Stimulated activated naive B cell treated with anti-CD40 and anti-IgM and Interleukin-4, amounts not matched to agents 10 μg/mL and 1 μg/mL and 100 μg/mL, for 72 hours (primary cell): Measurements from ENCODE around the gene PASK.

Source experiments
- ATAC-seq, 2 donors: fragments of 150-1000 bp; cut with Tn5 transposase; replicated peaks; 2 replicates each; pipeline ENCODE4 v1.10.0; 2021; ENCODE audit warnings: moderate library complexity in 1 of 2
- DNase-seq: peaks from one replicate; pipeline ENCODE4 v3.0.0; 2021
- H3K27ac Mint-ChIP-seq: one replicate; pipeline ENCODE4 v1.8.0; 2022; ENCODE audit warnings: mild to moderate bottlenecking, mixed read lengths
- H3K27me3 Mint-ChIP-seq, 2 donors: one replicate each; pipeline ENCODE4 v1.8.0; 2022; ENCODE audit warnings: mixed read lengths in 2 of 2
- H3K36me3 Mint-ChIP-seq, 2 donors: one replicate each; pipeline ENCODE4 v1.8.0; 2022; ENCODE audit warnings: mixed read lengths in 2 of 2, mild to moderate bottlenecking in 1 of 2
- H3K4me1 Mint-ChIP-seq, 2 donors: one replicate each; pipeline ENCODE4 v1.8.0; 2022; ENCODE audit warnings: mixed read lengths in 2 of 2, mild to moderate bottlenecking in 1 of 2
- H3K4me3 Mint-ChIP-seq, 2 donors: one replicate each; pipeline ENCODE4 v1.8.0; 2022; ENCODE audit warnings: mild to moderate bottlenecking in 2 of 2, mixed read lengths in 2 of 2, moderate library complexity in 1 of 2
- H3K9me3 Mint-ChIP-seq, 2 donors: one replicate each; pipeline ENCODE4 v1.8.0; 2022; ENCODE audit warnings: mixed read lengths in 2 of 2, mild to moderate bottlenecking in 1 of 2

Gene PASK

DNA sequence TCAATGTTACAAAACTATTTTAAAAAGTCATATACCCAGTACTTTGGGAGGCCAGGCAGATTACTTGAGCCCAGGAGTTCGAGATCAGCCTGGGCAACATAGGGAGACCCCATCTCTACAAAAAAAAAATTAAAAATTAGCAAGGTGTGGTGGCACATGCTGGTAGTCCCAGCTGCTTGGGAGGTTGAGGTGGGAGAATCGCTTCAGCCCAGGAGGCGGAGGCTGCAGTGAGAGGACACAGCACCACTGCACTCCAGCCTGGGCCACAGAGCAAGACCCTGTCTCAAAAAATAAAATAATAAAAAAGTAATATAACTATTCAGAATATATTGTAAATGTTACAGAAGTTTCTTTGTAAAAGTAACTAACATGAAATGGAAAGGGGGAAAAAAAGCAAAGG is 1.9 kb downstream of the PASK start:
- no peak for ATAC-seq
- H3K36me3 Mint-ChIP-seq: peaks cover 13 to 32% of the 10 kb centered on the region in 2 donors
- peaks cover 34 to 51% of the 10 kb centered on the region in 2 donors for H3K4me1 Mint-ChIP-seq
- DNase-seq: no peak
- no peak overlapping the region for H3K27ac Mint-ChIP-seq
- H3K27me3 Mint-ChIP-seq: no peaks in the 10 kb centered on the region
- no peak overlapping the region for H3K4me3 Mint-ChIP-seq
- no peaks in the 10 kb centered on the region for H3K9me3 Mint-ChIP-seq

DNA sequence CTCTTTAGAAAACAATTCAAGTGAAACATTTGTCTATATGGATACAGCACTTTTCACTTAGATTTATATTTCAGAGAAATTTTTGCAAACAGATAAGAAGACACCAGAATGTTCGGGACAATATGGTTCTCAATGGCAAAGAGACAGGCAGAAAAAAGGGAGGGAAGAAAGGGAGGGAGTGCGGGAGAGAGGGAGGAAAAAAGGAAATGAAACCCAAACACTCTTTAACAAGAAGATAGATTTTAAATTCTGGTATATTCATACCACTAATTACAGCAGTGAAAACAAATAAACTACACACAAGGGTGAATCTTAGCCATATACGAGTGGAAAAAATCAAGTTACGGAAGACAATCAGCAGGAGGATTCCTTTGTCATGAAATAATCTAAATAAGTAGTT is 3.0 kb downstream of the PASK start:
- no peak for DNase-seq
- ATAC-seq: no peak
- H3K4me3 Mint-ChIP-seq: no peak overlapping the region
- H3K9me3 Mint-ChIP-seq: no peaks in the 10 kb centered on the region
- peaks cover 31 to 45% of the 10 kb centered on the region in 2 donors for H3K4me1 Mint-ChIP-seq
- H3K27me3 Mint-ChIP-seq: no peaks in the 10 kb centered on the region
- H3K36me3 Mint-ChIP-seq: peaks cover 17 to 37% of the 10 kb centered on the region in 2 donors
- no peak overlapping the region for H3K27ac Mint-ChIP-seq

DNA sequence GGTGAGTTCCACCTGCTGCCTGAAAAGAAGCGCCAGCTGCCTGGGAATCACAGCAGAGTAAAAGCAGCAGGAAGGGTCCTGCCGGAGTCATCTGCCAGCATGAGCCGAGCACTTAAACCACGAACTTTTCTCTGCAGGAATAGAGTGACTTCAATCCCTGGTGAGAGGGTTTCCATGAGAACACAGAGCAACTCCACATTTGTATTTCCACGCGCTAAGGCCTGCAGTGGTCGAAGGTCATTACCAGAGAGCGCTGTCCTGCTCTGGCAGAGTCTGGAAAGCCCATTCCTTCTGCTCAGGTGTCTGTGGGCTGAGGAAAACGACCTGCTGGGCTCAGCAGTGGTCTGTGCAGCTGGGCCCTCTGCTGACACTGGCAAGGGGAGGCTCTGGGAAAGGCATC is 6.7 kb downstream of the PASK start:
- no peaks in the 10 kb centered on the region for H3K27me3 Mint-ChIP-seq
- H3K4me1 Mint-ChIP-seq: peaks cover 17 to 20% of the 10 kb centered on the region in 2 donors
- no peak overlapping the region for H3K4me3 Mint-ChIP-seq
- ATAC-seq: no peak
- DNase-seq: no peak
- H3K9me3 Mint-ChIP-seq: no peaks in the 10 kb centered on the region
- H3K27ac Mint-ChIP-seq: no peak overlapping the region
- peaks cover 23 to 65% of the 10 kb centered on the region in 2 donors for H3K36me3 Mint-ChIP-seq

DNA sequence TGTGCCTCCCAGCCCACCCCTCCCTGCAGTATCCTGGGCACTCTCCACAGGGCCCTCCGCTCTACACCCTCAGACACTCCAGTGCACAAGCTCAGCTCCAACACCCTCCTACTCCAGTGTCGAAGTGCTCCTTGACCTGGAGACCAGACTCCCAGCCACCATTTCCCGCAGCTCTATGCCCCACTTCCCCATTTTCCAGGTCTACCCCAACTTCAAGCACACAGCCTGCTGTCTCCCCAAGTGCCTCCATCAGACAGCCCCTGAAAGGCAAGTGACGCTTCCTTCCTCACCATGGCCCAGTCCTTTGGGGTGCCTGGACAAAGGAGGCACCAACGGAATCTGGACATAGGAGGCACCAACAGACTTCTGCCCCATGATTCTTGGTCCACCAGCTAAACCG is 7.2 kb downstream of the PASK start:
- no peaks in the 10 kb centered on the region for H3K27me3 Mint-ChIP-seq

GRCh38 chr2:241141214-241141770 is 8.0 kb downstream of the PASK start:
- H3K27ac Mint-ChIP-seq: no peak overlapping the region
- peaks cover 15 to 16% of the 10 kb centered on the region in 2 donors for H3K4me1 Mint-ChIP-seq
- H3K9me3 Mint-ChIP-seq: no peaks in the 10 kb centered on the region
- no peak for DNase-seq
- ATAC-seq: no peak
- H3K27me3 Mint-ChIP-seq: no peaks in the 10 kb centered on the region
- H3K4me3 Mint-ChIP-seq: no peak overlapping the region
- H3K36me3 Mint-ChIP-seq: peaks cover 23 to 74% of the 10 kb centered on the region in 2 donors

More for the DNA sequence above, 7.2 kb downstream of the PASK start:
- H3K4me3 Mint-ChIP-seq: no peak overlapping the region
- peak overlapping the region; percentile 65 for H3K27ac Mint-ChIP-seq
- H3K9me3 Mint-ChIP-seq: no peaks in the 10 kb centered on the region
- ATAC-seq: no peak
- peaks cover 17 to 20% of the 10 kb centered on the region in 2 donors for H3K4me1 Mint-ChIP-seq
- H3K36me3 Mint-ChIP-seq: peaks cover 23 to 67% of the 10 kb centered on the region in 2 donors
- DNase-seq: no peak

DNA sequence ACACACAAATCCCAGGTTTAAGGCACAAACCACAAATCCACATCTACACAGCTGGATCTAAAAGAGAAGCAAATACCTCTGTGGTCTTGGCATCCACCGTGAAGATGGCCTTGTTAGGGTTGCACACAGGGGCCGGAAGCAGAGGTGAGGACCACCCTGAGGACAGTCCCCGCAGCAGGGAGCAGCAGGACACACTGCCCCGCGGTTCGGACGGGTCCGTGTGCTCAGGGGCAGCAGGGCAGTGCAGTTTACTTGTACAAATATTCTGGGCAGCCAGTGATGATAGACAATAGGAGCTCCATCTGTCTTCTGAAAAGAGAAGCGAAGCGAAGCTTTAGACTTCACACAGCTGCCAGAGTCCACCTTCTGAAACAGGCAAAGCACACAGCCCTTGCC is 8.8 kb downstream of the PASK start:
- no peaks in the 10 kb centered on the region for H3K27me3 Mint-ChIP-seq
- H3K4me3 Mint-ChIP-seq: no peak overlapping the region
- ATAC-seq (no peak), DNase-seq (no peak)
- peaks cover 29 to 78% of the 10 kb centered on the region in 2 donors for H3K36me3 Mint-ChIP-seq
- peaks cover 12 to 13% of the 10 kb centered on the region in 2 donors for H3K4me1 Mint-ChIP-seq
- H3K9me3 Mint-ChIP-seq: no peaks in the 10 kb centered on the region
- H3K27ac Mint-ChIP-seq: no peak overlapping the region

DNA sequence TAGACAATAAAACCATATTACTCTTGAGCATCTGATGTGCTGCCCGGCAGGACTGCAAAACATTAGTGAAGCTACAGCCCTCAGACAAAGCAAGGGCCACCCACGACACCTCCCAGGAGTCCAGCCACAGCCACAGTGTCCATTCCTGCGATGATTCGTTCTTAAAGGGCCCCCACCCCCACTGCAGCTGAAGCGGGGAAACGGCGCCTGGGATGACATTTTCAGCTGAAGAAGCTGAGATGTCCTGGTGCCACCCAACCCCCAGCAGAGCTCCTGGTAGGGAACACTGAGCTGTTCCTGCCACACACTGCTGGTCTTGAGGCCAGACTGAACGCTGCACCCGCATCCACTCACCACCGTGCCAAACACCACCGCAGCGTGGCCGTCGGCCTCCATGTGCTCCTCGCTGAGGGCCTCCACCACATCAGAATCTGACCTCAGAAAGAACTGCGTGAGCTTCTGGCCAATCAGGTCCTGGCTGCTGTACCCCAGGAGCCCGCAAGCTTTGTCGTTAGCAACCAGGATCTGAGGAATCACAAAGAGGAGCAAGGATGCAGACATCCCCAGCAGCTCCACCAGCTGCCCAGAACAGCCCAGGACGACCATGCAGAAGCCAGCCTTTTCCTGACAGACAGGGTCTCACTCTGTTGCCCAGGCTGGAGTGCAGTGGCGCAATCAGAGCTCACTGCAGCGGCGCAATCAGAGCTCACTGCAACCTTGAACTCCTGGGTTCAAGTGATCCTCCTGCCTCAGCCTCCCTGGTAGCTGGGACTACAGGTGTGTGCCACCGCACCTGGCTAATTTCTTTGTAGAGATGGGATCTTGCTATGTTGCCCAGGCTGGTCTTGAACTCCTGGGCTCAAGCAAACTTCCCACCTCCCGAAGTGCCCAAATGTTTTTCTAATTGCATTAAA is 9.5 kb downstream of the PASK start:
- Mint-ChIP-seq H3K9me3 (no peaks in the 10 kb centered on the region), H3K4me1 (peaks cover 10 to 13% of the 10 kb centered on the region in 2 donors), H3K36me3 (peaks cover 29 to 76% of the 10 kb centered on the region in 2 donors), H3K27me3 (no peaks in the 10 kb centered on the region), H3K4me3 (no peak overlapping the region), H3K27ac (no peak overlapping the region)
- DNase-seq (no peak), ATAC-seq (no peak)

GRCh38 chr2:241138471-241138870 is 10.8 kb downstream of the PASK start:
- Mint-ChIP-seq H3K36me3 (peaks cover 34 to 80% of the 10 kb centered on the region in 2 donors), H3K9me3 (no peaks in the 10 kb centered on the region), H3K27ac (no peak overlapping the region), H3K4me1 (peaks cover 6 to 11% of the 10 kb centered on the region in 2 donors), H3K4me3 (no peak overlapping the region), H3K27me3 (no peaks in the 10 kb centered on the region)
- no peak for DNase-seq
- ATAC-seq: no peak

DNA sequence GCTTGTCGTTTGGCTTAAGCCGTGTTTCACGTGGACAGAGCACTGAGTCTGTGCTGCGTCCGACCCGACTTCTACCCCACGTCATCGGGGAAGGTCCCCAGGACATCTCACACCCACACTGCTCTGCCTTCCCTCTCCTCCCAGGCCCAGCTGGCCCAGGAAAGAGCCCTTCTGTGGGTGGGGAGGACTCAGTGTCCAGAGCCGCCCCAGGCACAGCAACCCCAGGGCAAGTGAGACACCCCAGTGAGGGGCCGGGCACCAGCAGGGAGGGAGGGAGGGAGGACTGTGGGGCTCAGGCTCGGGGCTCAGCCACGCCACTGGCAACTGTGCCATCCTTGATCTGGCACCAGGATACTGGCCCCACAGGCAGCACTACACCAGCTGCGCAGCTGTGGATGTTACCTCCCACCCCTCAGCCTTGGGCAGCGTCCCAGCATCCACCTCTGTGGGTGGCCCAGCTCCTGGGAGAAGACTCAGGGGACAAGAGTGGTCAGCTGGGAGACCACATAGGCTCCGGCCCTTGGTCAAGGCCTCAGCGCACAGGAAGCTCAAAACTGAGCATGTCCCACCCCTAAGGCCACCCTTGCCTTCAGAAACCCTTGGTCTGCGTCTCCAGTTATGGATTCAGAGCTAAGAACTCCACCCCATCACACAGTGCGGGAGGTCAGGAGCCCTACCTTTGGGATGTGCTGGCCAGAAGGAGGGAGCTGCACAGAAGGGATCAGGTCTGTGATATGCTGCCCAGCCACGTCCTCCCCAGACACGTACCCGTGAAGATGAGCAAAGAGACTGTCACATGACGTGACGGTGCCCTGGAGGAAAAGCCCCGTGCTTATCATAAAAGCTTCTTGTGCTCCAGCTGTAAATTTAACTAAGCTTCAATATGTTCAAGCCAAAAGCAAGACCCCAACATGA is 11.7 kb downstream of the PASK start:
- DNase-seq: no peak
- Mint-ChIP-seq H3K27ac (peak overlapping the region; percentile 37), H3K27me3 (no peaks in the 10 kb centered on the region), H3K9me3 (no peaks in the 10 kb centered on the region), H3K36me3 (peaks cover 37 to 81% of the 10 kb centered on the region in 2 donors), H3K4me3 (no peak overlapping the region), H3K4me1 (peaks cover 15 to 18% of the 10 kb centered on the region in 2 donors)
- ATAC-seq: no peak

- Mint-ChIP-seq H3K4me1 (peaks cover 13 to 15% of the 10 kb centered on the region in 2 donors), H3K27me3 (no peaks in the 10 kb centered on the region), H3K27ac (no peak overlapping the region), H3K36me3 (peaks cover 32 to 77% of the 10 kb centered on the region in 2 donors), H3K4me3 (no peak overlapping the region), H3K9me3 (no peaks in the 10 kb centered on the region)
- ATAC-seq (no peak), DNase-seq (no peak)
Measured at GRCh38 chr2:241136661-241137260, 12.5 kb downstream of the PASK start.

GRCh38 chr2:241136191-241136590 is 13.1 kb downstream of the PASK start:
- Mint-ChIP-seq H3K9me3 (no peaks in the 10 kb centered on the region), H3K4me3 (no peak overlapping the region), H3K27ac (peak overlapping the region; percentile 25), H3K36me3 (peaks cover 34 to 75% of the 10 kb centered on the region in 2 donors), H3K27me3 (no peaks in the 10 kb centered on the region), H3K4me1 (peaks cover 10 to 13% of the 10 kb centered on the region in 2 donors)
- DNase-seq (no peak), ATAC-seq (no peak)

DNA sequence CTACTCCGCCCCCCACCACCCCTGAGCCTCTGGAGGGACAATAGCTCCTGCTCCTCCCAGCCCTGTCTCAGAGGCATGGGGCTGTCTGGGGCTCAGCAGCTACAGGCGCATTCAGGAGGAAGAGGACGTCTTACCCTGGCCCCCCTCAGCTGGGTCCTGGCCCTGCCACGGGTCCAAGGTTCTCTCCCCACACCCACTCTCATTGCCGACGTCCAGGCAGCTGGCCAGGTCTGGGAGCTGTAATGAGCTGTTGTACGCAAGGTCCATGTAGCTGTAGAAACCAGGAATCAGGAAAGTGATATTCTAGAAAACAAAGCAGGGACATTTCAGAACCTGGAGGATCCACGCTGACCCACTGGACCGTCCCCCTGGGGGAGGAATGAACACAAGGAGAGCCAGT is 13.5 kb downstream of the PASK start:
- Mint-ChIP-seq H3K27me3 (no peaks in the 10 kb centered on the region), H3K36me3 (peaks cover 35 to 76% of the 10 kb centered on the region in 2 donors), H3K9me3 (no peaks in the 10 kb centered on the region), H3K4me1 (peaks cover 10 to 13% of the 10 kb centered on the region in 2 donors), H3K27ac (no peak overlapping the region), H3K4me3 (no peak overlapping the region)
- DNase-seq: no peak
- no peak for ATAC-seq

GRCh38 chr2:241134711-241135110 is 14.6 kb downstream of the PASK start:
- Mint-ChIP-seq H3K36me3 (peaks cover 34 to 77% of the 10 kb centered on the region in 2 donors), H3K4me3 (no peak overlapping the region), H3K27me3 (no peaks in the 10 kb centered on the region), H3K27ac (peak overlapping the region; percentile 31), H3K4me1 (peaks cover 13 to 18% of the 10 kb centered on the region in 2 donors), H3K9me3 (no peaks in the 10 kb centered on the region)
- no peak for DNase-seq
- no peak for ATAC-seq

- Mint-ChIP-seq H3K27ac (peak overlapping the region; percentile 65), H3K36me3 (peaks cover 43 to 78% of the 10 kb centered on the region in 2 donors)
Measured at GRCh38 chr2:241133436-241133820, 15.8 kb downstream of the PASK start.

More at GRCh38 chr2:241133436-241133820, 15.8 kb downstream of the PASK start:
- DNase-seq (no peak), ATAC-seq (no peak)
- peaks cover 23 to 31% of the 10 kb centered on the region in 2 donors for H3K4me1 Mint-ChIP-seq
- H3K27me3 Mint-ChIP-seq: no peaks in the 10 kb centered on the region
- H3K9me3 Mint-ChIP-seq: peaks cover 4 to 5% of the 10 kb centered on the region in 2 donors
- H3K4me3 Mint-ChIP-seq: no peak overlapping the region
